ENCODE data around the gene TNFRSF25. TPM values are rescaled to one million over a fixed set of nuclear protein-coding genes. Genes with fewer than 3 reads are reported as not detected.
A peak's percentile ranks its signal among the peaks of the same experiment; 100 is the strongest.
"Not testable (repeated sequence)": the region's sequence is repeated elsewhere in the genome, so short reads cannot be mapped to it uniquely, and the experiment has no call there.

TNFRSF25 gene
- total RNA-seq, 1 experiment from 2014 or later, result 19.4 TPM

DNA sequence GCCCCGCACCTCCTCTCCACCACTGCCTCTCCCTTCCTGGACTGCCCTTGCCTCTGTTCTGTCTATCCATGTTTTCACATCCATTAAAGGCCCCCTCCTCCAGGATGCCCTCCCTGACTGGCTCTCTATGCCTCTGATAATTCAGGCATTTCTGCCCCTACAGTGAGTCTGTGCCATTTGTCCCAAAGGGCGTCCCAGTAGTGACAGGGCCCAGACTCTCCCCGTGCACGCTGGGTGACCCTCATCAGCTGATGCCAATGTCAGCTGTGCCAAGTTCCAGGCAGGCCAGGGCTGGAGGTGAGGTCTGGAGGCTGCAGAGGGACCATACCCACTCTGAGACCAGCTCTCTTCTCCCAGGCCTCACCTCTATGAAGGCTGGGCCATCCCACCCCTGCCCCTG, 28.7 kb upstream of the TNFRSF25 start:
- no peak overlapping the region for H3K14ac ChIP-seq (ENCODE audit: insufficient read depth, low read length)
- no peak overlapping the region for H2AFZ ChIP-seq (ENCODE audit: low read length)
- H3K9me3 Mint-ChIP-seq, result no peaks in the 10 kb centered on the region
- no peak overlapping the region for H3K9ac ChIP-seq (ENCODE audit: extremely low read depth, insufficient read length, low read length)
- no peak overlapping the region for H3K56ac ChIP-seq (ENCODE audit: insufficient read length, low read depth, low read length)
- no peak overlapping the region for H3K27ac Mint-ChIP-seq
- no peak overlapping the region for H3K18ac ChIP-seq (ENCODE audit: insufficient read length, low read depth, low read length)
- H3K9me3 ChIP-seq (ENCODE audit: control insufficient read depth, low read depth, low read length), result no peaks in the 10 kb centered on the region
- no peak overlapping the region for H4K91ac ChIP-seq (ENCODE audit: insufficient read length, low read depth, low read length)
- H4K8ac ChIP-seq (replicated peaks; ENCODE audit: insufficient read length, low read depth, low read length), result no peak overlapping the region
- H3K4me1 Mint-ChIP-seq, result peaks cover 27 to 28% of the 10 kb centered on the region in 2 experiments
- H2BK20ac ChIP-seq (ENCODE audit: low read depth, low read length, poor library complexity, severe bottlenecking), result no peak overlapping the region
- no peak overlapping the region for H2BK120ac ChIP-seq (ENCODE audit: low read depth, low read length, poor library complexity, severe bottlenecking)
- H3K27me3 Mint-ChIP-seq (ENCODE audit: low read depth), result peaks cover 24% of the 10 kb centered on the region
- H3K36me3 Mint-ChIP-seq (ENCODE audit: insufficient read depth in 1 of 3, low read depth in 3 of 3), result peaks cover 0 to 4% (median 0%) of the 10 kb centered on the region in 3 experiments; a peak in 1 of 7 replicates
- peaks cover 4% of the 10 kb centered on the region; the same call in 1 of the 2 replicates for H3K4me1 ChIP-seq (ENCODE audit: insufficient read depth, low read length)
- H2BK5ac ChIP-seq (ENCODE audit: insufficient read length, low read length), result no peak overlapping the region
- no CpG with 5 or more reads among the region's 4 CpGs for WGBS (ENCODE audit: extremely low coverage, insufficient read length, low lambda C conversion rate)
- H4K20me1 ChIP-seq (ENCODE audit: control insufficient read depth, insufficient read depth, insufficient read length), result no peaks in the 10 kb centered on the region
- no peak overlapping the region for H2AK5ac ChIP-seq (ENCODE audit: insufficient read length, low read length)
- H3K27ac ChIP-seq (ENCODE audit: insufficient read length, low read depth, low read length), result no peak overlapping the region
- peaks cover 22% of the 10 kb centered on the region for H3K23me2 ChIP-seq (ENCODE audit: insufficient read length, low read depth, low read length, poor library complexity, severe bottlenecking)
- H3K79me2 ChIP-seq (ENCODE audit: insufficient read depth, low read length), result no peaks in the 10 kb centered on the region
- H3K27me3 ChIP-seq (ENCODE audit: insufficient read depth, low read length), result no peaks in the 10 kb centered on the region
- no peak overlapping the region for H3K4me2 ChIP-seq (ENCODE audit: insufficient read depth, insufficient read length, low read length)
- peak overlapping the region in 1 of 2 experiments; percentile 8; a peak in 1 of 5 replicates for H3K4me3 Mint-ChIP-seq
- H3T11ph ChIP-seq (ENCODE audit: low read length), result no peak overlapping the region
- no peak overlapping the region for H3K23ac ChIP-seq (ENCODE audit: insufficient read length, low read depth, low read length)
- H2BK15ac ChIP-seq (ENCODE audit: low read depth, low read length), result no peak overlapping the region
- no peak overlapping the region for H3K4ac ChIP-seq (ENCODE audit: low read depth, low read length)
- no peak for DNase-seq
- H4K5ac ChIP-seq (ENCODE audit: insufficient read length, low read depth, low read length), result no peak overlapping the region
- TF ChIP-seq, protein P1, sequence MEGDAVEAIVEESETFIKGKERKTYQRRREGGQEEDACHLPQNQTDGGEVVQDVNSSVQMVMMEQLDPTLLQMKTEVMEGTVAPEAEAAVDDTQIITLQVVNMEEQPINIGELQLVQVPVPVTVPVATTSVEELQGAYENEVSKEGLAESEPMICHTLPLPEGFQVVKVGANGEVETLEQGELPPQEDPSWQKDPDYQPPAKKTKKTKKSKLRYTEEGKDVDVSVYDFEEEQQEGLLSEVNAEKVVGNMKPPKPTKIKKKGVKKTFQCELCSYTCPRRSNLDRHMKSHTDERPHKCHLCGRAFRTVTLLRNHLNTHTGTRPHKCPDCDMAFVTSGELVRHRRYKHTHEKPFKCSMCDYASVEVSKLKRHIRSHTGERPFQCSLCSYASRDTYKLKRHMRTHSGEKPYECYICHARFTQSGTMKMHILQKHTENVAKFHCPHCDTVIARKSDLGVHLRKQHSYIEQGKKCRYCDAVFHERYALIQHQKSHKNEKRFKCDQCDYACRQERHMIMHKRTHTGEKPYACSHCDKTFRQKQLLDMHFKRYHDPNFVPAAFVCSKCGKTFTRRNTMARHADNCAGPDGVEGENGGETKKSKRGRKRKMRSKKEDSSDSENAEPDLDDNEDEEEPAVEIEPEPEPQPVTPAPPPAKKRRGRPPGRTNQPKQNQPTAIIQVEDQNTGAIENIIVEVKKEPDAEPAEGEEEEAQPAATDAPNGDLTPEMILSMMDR (conservative IDR thresholded peaks at IDR 0.05), result no peak
- no peaks in the 10 kb centered on the region for H3K79me1 ChIP-seq (ENCODE audit: insufficient read depth, low read depth, low read length, poor library complexity, severe bottlenecking)
- H2BK12ac ChIP-seq (ENCODE audit: insufficient read length, low read depth, low read length), result no peak overlapping the region

DNA sequence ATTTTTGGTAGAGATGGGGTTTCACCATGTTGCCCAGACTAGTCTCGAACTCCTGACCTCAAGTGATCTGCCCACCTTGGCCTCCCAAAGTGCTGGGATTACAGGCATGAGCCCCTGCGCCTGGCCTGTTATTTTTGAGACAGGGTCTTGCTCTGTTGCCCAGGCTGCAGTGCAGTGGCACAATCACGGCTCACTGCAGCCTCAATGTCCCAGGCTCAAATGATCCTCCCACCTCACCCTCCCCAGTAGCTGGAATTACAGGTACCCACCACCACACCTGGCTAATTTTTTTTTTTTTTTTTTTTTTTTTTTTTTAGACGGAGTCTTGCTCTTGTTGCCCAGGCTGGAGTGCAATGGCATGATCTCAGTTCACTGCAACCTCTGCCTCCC, 27.9 kb upstream of the TNFRSF25 start:
- H3K56ac ChIP-seq (ENCODE audit: insufficient read length, low read depth, low read length); H3K9me3 ChIP-seq (ENCODE audit: control insufficient read depth, low read depth, low read length); H2BK12ac ChIP-seq (ENCODE audit: insufficient read length, low read depth, low read length); H3K4me1 ChIP-seq (ENCODE audit: insufficient read depth, low read length); H3K18ac ChIP-seq (ENCODE audit: insufficient read length, low read depth, low read length); H3K14ac ChIP-seq (ENCODE audit: insufficient read depth, low read length); H3K27ac Mint-ChIP-seq; H3K4ac ChIP-seq (ENCODE audit: low read depth, low read length); H2BK120ac ChIP-seq (ENCODE audit: low read depth, low read length, poor library complexity, severe bottlenecking); H3K79me1 ChIP-seq (ENCODE audit: insufficient read depth, low read depth, low read length, poor library complexity, severe bottlenecking); H2BK15ac ChIP-seq (ENCODE audit: low read depth, low read length); H3K9me3 Mint-ChIP-seq; H3K27ac ChIP-seq (ENCODE audit: insufficient read length, low read depth, low read length); H4K8ac ChIP-seq (replicated peaks; ENCODE audit: insufficient read length, low read depth, low read length); H3K4me2 ChIP-seq (ENCODE audit: insufficient read depth, insufficient read length, low read length); H2AK5ac ChIP-seq (ENCODE audit: insufficient read length, low read length); H2BK20ac ChIP-seq (ENCODE audit: low read depth, low read length, poor library complexity, severe bottlenecking); H3K4me3 Mint-ChIP-seq; H4K91ac ChIP-seq (ENCODE audit: insufficient read length, low read depth, low read length); H3K9ac ChIP-seq (ENCODE audit: extremely low read depth, insufficient read length, low read length); H3K27me3 ChIP-seq (ENCODE audit: insufficient read depth, low read length); H3K79me2 ChIP-seq (ENCODE audit: insufficient read depth, low read length); DNase-seq; H3K36me3 Mint-ChIP-seq (ENCODE audit: insufficient read depth in 1 of 3, low read depth in 3 of 3); H3T11ph ChIP-seq (ENCODE audit: low read length); H4K5ac ChIP-seq (ENCODE audit: insufficient read length, low read depth, low read length); H2AFZ ChIP-seq (ENCODE audit: low read length); H3K23ac ChIP-seq (ENCODE audit: insufficient read length, low read depth, low read length); H2BK5ac ChIP-seq (ENCODE audit: insufficient read length, low read length); H4K20me1 ChIP-seq (ENCODE audit: control insufficient read depth, insufficient read depth, insufficient read length): not testable (repeated sequence)
- H3K4me1 Mint-ChIP-seq, result peaks cover 24 to 27% of the 10 kb centered on the region in 2 experiments
- WGBS (ENCODE audit: extremely low coverage, insufficient read length, low lambda C conversion rate), result no CpG with 5 or more reads among the region's 4 CpGs
- peaks cover 22% of the 10 kb centered on the region for H3K23me2 ChIP-seq (ENCODE audit: insufficient read length, low read depth, low read length, poor library complexity, severe bottlenecking)
- peaks cover 19% of the 10 kb centered on the region for H3K27me3 Mint-ChIP-seq (ENCODE audit: low read depth)

Measured in H9 (cell line).